Measurements from ENCODE around the gene PRXL2A.
A peak's percentile ranks its signal among the peaks of the same experiment; 100 is the strongest.

PRXL2A gene

GRCh38 chr10:80461208-80462183, 53.1 kb downstream of the PRXL2A start:
- DNase-seq (ENCODE audit: low spot score): no peak

GRCh38 chr10:80462299-80462980, 54.1 kb downstream of the PRXL2A start:
- DNase-seq (ENCODE audit: low spot score): no peak

- peak; percentile 80 for DNase-seq (ENCODE audit: low spot score)
Measured at GRCh38 chr10:80462981-80463741, 54.8 kb downstream of the PRXL2A start.

- DNase-seq (ENCODE audit: low spot score): no peak
Measured at GRCh38 chr10:80463868-80464267, 55.5 kb downstream of the PRXL2A start.

- DNase-seq (ENCODE audit: low spot score): peak; percentile 39
Measured at GRCh38 chr10:80464557-80465450, 56.5 kb downstream of the PRXL2A start.

GRCh38 chr10:80465451-80465835, 57.1 kb downstream of the PRXL2A start:
- DNase-seq (ENCODE audit: low spot score): no peak

GRCh38 chr10:80465839-80466590, 57.7 kb downstream of the PRXL2A start:
- peak; percentile 39 for DNase-seq (ENCODE audit: low spot score)

- DNase-seq (ENCODE audit: low spot score): no peak
Measured at GRCh38 chr10:80466724-80467326, 58.5 kb downstream of the PRXL2A start.

- no peak for DNase-seq (ENCODE audit: low spot score)
Measured at GRCh38 chr10:80468002-80468401, 59.7 kb downstream of the PRXL2A start.

- DNase-seq (ENCODE audit: low spot score): no peak
Measured at GRCh38 chr10:80468806-80469421, 60.6 kb downstream of the PRXL2A start.

- no peak for DNase-seq (ENCODE audit: low spot score)
Measured at GRCh38 chr10:80470266-80470665, 61.9 kb downstream of the PRXL2A start.

- DNase-seq (ENCODE audit: low spot score): no peak
Measured at GRCh38 chr10:80471001-80471400, 62.6 kb downstream of the PRXL2A start.

- DNase-seq (ENCODE audit: low spot score): peak; percentile 33
Measured at GRCh38 chr10:80471715-80472233, 63.4 kb downstream of the PRXL2A start.

- DNase-seq (ENCODE audit: low spot score): peak; percentile 60
Measured at GRCh38 chr10:80472234-80473095, 64.1 kb downstream of the PRXL2A start.

- DNase-seq (ENCODE audit: low spot score): no peak
Measured at GRCh38 chr10:80473096-80473657, 64.8 kb downstream of the PRXL2A start.

GRCh38 chr10:80473692-80474596, 65.6 kb downstream of the PRXL2A start:
- DNase-seq (ENCODE audit: low spot score): no peak

GRCh38 chr10:80474597-80474910, 66.2 kb downstream of the PRXL2A start:
- no peak for DNase-seq (ENCODE audit: low spot score)
